ENCODE data around the gene TRPV6. TPM values are rescaled to one million over a fixed set of nuclear protein-coding genes. Genes with fewer than 3 reads are reported as not detected.
A peak's percentile ranks its signal among the peaks of the same experiment; 100 is the strongest.

Gene TRPV6
- total RNA-seq, 1 donor from 2014 or later: 47.3 TPM

GRCh38 chr7:142908290-142908689 lies 22.7 kb upstream of the TRPV6 start:
- no peak for DNase-seq (ENCODE audit: low spot score)

- DNase-seq (ENCODE audit: low spot score): no peak
These were observed 21.1 kb upstream of the TRPV6 start for GRCh38 chr7:142906643-142907042.

DNA sequence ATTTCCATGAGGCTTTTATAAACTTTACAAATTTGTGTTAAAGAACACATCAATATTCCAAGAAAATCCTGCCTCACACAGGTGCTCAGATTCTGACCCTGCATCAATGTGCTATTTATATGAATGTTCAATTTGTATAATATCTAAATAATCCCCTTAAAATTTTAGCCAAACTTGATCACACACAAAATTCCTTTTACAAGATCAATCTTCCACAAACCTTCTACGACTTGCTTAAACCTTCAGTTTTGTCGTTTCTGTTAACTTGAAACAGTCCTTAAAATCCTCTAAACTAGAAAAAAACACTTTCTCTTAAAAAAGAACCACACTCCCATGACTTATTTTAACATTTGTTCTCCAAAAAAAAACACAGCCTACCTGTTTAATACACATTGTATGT lies 20.2 kb upstream of the TRPV6 start:
- DNase-seq (ENCODE audit: low spot score): no peak

DNA sequence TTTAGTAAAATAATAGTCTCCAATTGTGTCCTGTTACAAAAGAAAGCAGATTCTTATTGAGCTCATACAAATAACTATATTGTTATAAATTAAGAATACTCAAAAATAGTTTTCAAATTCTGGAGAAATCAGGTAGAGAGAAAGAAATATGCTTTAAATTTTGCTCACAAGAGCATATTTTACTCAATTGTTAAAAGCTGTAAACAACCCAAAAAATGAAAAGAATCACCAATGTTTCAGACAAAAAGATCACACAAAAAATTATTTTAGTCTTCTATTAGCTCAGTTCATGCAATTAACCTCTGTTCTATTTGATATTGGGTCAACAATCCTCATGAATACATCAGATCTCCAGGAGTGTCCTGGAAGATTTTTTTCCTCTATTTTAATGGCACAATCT lies 18.6 kb upstream of the TRPV6 start:
- no peak for DNase-seq (ENCODE audit: low spot score)

GRCh38 chr7:142901426-142902259 lies 16.1 kb upstream of the TRPV6 start:
- peak; percentile 29 for DNase-seq (ENCODE audit: low spot score)

DNA sequence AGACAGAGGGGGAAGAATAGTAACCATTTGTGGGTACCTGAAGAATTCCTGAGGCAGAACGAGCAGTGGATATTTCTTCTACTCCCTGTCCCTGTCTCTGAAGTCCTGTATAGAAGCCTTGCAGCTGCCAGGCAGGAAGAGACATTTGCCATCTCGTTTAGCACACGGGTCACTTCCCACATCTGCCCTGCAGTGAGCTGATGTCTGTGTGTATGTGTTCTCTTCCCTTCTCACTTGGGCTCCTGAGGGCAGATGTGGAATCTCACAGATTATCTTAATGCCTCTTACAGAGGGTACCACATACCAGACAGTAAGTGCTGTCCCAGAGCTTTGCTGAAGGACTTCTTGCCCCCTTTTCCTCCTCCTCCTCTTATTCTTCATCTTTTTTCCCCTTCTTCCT lies 14.1 kb upstream of the TRPV6 start:
- no peak for DNase-seq (ENCODE audit: low spot score)

GRCh38 chr7:142898377-142899170 lies 13.0 kb upstream of the TRPV6 start:
- peak; percentile 69 for DNase-seq (ENCODE audit: low spot score)

- DNase-seq (ENCODE audit: low spot score): no peak
These were observed 12.1 kb upstream of the TRPV6 start for GRCh38 chr7:142897691-142898090.

DNA sequence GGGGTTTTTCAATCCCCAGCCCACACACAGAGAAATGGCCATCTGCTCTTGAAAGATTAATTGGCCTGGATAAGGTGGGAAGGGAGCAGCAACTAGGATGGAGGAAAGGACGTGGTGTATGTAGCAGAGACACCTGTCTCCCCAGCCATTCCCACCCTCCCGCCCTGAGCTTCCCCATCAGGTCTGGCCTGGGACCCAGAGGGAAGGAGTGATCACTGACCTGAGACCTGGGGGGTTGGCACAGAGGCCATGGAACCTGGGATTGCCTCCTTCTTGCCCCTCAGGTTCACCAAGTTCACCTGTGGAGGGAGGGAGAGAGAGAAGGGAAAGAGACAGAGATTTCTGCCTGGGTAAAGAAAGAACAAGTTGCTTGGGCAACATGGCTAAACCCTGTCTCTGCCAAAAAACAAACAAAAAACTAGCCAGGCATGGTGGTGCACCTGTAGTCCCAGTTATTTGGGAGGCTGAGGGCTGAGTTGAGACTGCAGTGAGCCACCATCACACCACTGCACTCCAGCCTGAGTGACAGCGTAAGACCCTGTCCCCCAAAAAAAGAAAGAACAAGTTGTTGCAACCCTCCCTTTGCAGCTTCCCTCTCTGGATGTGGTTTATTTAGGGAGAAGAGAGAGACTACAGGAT lies 11.3 kb upstream of the TRPV6 start:
- no peak for DNase-seq (ENCODE audit: low spot score)

GRCh38 chr7:142896151-142896550 lies 10.6 kb upstream of the TRPV6 start:
- no peak for DNase-seq (ENCODE audit: low spot score)

DNA sequence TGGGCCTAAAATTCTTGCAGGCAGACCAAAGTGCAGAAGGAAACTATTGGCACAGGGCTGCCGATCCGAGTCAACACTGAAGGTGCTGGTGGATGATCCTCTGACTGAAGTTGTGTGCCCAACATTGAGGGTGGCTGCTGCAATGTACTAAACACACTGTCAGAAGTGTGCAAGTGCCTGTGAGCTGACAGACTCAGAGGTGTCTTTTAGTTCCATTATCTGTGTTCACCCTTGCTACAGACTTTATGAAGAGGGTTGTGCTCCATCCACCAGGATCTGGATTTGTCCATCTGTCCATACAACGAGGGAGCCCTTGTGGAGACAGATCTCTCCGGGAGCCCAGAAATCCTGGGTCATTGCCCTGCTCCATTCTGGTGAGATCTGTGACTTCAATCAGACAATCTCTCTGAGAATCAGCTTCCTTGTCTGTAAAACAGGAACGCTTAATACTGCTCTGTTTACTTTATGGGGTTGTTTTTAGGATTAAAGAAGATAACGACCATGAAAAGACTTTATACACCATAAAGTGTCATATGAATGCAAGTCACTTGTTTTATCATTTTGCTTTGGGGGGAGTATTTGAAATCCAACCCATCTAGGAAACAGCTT lies 9.5 kb upstream of the TRPV6 start:
- no peak for DNase-seq (ENCODE audit: low spot score)

DNA sequence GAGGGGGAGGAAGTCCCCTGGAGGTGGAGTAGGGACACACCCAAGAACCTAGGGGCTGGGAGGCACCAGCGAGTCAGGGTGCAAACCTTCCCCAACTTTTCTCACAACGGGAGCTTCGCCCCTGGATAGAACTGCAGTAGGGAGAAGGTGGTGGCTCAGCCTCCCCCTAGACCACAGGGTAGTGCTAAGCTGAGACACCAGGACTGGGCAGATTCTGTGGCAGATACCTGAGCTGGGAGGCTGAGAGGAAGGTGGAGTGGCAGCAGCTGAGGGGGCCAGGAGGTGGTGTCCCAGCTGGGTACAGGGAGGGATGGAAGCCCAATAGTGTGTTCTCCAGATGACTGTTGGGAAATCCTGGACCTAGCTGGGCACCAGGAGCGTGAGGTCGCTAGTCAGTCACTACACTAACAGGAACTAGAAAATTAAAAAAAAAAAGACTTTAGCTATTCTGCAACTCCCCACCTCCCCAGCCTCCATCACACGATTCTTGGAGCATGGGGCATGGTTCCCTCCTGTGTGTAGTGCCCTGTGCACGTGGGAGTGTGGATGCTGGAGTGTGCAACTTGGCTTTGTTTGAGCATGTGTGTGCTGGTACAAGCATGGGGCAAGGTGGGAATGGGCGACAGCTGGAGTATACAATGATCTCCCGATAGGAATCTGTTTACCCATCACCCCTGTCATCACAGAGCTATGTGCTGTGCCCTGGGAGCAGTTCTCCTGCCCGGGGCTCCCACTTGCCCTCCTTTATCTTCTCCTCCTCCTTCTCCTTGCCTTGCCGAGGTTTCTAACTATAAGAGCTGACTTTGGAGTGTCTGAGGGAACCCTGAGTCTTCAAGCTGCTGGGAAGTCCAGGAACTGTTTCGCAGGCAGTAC lies 8.8 kb upstream of the TRPV6 start:
- DNase-seq (ENCODE audit: low spot score): no peak

DNA sequence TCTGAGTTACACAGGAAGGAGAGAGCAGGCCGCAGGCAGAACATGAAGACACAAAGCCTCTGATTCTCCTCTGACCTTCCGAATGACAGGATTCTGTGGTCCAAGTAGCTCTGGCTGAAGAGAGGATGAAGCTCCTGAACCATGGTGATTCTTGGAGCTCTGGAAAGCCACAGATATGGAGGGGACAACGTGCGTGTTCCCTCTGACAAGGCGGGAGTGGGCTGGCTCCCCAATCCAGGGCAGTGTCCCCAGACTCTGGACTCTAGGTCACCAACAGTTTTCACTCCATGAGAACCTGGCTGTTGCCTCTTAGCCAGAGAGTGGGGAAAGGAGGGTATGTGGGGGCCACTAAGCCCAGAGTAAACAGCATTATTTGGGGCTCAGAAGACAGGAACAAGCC lies 7.4 kb upstream of the TRPV6 start:
- no peak for DNase-seq (ENCODE audit: low spot score)

DNA sequence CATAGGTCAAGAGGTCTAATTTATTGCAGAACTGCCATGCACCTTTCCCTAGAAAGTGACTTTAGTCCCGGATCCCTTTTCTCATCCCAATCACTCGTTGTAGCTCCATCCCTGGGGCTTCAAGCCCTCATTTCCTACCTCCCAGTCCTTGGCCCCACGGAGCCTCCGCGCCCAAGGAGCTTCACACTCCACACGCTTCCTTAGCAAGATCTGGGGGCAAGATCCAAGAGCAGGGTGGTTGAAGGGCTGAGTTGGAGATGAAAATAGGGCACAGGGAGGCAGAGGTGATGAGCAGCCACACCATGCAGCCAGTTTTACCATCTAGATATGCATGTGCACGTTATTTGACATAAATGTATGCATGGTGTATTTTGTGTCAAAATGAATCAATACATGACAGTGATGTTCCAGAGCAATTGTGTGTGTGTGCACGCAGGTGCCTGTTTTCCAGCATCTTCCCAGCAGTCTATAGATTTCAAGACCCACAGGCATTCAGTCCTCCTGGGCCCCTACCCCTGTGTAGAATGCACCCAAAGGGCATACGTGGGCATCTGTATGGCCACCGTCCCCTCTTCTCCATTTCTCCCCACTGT lies 6.0 kb upstream of the TRPV6 start:
- no peak for DNase-seq (ENCODE audit: low spot score)

DNA sequence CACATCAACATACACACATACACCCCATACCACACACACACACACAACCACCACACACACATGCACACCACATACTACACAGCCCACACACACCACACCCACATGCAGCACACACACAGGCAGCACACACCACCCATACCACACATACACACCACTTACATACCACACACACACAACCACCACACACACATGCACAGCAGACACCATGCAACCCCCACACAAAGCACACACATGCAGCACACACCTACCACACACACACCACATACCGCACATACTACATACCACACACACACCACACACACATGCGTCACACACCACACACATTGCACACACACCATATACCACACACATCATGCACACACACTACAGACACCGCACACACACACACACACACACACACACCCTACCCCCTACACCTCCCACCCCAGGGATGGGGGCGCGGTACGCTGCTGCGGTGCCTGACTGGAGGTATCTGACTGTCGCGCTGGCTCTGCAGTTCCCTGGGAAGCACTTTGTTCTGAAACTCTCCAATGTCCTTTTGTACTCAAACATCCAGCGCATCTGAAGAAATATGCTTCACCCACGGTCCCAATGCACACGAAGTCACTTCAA lies 5.4 kb upstream of the TRPV6 start:
- no peak for DNase-seq (ENCODE audit: low spot score)

DNA sequence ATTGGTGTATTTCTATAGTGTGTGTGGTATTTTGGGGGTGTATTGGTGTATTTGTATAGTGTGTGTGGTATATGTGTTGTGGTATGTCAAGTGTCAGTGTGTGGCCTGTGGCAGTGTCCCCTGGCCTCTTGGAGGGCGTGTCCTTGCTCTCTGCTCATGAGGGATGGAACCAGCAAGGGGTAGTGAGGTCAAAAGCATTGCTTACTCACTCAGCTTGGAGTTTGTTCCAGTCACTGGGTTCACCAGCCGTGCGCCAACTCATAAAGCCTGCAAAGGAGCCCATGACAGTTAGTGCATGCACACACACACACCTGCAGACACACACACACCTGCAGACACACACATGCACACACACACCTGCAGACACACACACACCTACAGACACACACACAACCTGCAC lies 4.3 kb upstream of the TRPV6 start:
- peak; percentile 41 for DNase-seq (ENCODE audit: low spot score)

DNA sequence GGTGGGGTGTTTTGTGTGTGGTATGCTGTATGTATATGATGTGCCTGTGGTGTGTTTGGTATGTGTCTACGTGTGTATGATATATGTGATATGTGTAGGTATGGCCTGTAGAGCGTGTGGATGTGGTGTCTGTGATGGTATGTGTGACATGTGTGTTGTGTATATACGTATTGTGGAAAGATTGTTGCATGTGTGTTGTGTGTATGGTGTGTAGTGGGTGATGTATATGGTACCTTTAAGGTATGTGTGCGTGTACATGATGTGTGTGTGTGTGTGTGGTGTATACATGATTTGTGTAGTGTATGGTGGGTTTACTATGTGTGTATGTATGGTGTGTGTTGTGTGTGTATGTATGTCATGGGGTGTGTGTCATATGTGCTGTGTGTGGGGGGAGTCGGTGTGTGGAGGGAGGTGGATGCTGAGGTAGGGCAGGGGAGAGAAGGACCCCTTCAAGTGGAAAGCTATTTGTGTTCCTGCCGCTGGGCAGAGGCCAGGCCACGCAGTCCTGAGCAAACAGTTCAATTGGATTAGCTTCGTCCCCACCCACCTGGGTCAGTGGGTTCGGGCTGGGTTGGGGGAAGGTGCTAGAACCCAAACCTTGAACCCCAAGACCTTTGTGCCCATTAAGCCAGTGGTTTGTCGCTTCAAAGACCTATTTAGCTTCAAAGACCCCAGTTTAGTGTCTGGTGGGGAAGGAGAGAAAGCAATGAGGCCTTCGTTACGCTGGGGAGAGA lies 1.9 kb upstream of the TRPV6 start:
- no peak for DNase-seq (ENCODE audit: low spot score)

DNA sequence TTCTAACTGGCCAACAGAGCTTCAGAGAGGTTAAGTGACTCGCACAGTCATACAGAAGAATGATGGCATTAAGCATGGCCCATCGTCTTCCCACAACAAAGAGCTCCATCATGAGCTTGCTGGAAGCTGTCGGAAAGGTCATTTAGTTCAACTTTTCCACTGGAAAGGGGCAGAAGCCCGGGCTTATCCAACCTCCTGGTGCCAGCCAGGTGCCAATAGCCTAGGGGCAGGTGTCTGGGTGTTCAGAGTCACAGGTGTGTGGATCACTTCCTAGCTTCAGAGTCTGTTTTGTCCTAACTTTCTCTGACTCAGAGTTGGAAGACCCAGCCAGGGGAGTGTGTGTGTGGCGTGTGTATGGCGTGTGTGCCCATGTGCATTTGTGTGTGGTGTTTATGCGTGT lies 1.3 kb upstream of the TRPV6 start:
- no peak for DNase-seq (ENCODE audit: low spot score)

DNA sequence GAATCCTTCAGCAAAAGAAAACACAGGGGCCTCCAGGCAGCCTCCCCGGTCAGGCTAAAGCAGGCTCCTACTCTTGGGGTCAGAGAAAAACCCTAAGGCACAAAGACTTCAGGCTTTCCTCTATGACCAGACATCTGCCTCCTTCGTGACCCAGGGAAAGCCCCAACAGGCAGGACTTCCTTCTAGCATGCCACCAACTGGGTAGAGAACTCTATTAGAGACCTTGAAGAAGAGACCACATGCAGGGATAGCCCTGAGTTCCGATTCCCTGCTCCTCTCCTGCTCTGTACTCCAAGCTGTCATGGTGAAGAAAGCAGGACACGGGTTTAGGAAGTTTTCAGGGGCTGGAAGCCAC lies 1.3 kb downstream of the TRPV6 start:
- no peak for DNase-seq (ENCODE audit: low spot score)
